ENCODE data around the gene KLF12.

Gene KLF12

GRCh38 chr13:74135326-74136083, 1.3 kb upstream of the KLF12 start:
- DNase-seq (ENCODE audit: low spot score): peak; percentile 90

- no peak for DNase-seq (ENCODE audit: low spot score)
Measured at GRCh38 chr13:74134777-74135325, 647 bp upstream of the KLF12 start.

- DNase-seq (ENCODE audit: low spot score): peak; percentile 98
Measured at GRCh38 chr13:74133657-74134201, 475 bp downstream of the KLF12 start.

- peak; percentile 71 for DNase-seq (ENCODE audit: low spot score)
Measured at GRCh38 chr13:74132776-74133656, 1.2 kb downstream of the KLF12 start.

GRCh38 chr13:74132152-74132775, 1.9 kb downstream of the KLF12 start:
- DNase-seq (ENCODE audit: low spot score): no peak

GRCh38 chr13:74131227-74131626, 3.0 kb downstream of the KLF12 start:
- no peak for DNase-seq (ENCODE audit: low spot score)

- DNase-seq (ENCODE audit: low spot score): no peak
Measured at GRCh38 chr13:74129500-74130191, 4.6 kb downstream of the KLF12 start.

GRCh38 chr13:74128156-74128767, 5.9 kb downstream of the KLF12 start:
- DNase-seq (ENCODE audit: low spot score): no peak

- no peak for DNase-seq (ENCODE audit: low spot score)
Measured at GRCh38 chr13:74118328-74118727, 15.9 kb downstream of the KLF12 start.

GRCh38 chr13:74117207-74117705, 16.9 kb downstream of the KLF12 start:
- no peak for DNase-seq (ENCODE audit: low spot score)

- DNase-seq (ENCODE audit: low spot score): no peak
Measured at GRCh38 chr13:74115133-74115532, 19.1 kb downstream of the KLF12 start.

GRCh38 chr13:74114641-74115040, 19.6 kb downstream of the KLF12 start:
- no peak for DNase-seq (ENCODE audit: low spot score)

- no peak for DNase-seq (ENCODE audit: low spot score)
Measured at GRCh38 chr13:74114202-74114601, 20.0 kb downstream of the KLF12 start.

- DNase-seq (ENCODE audit: low spot score): no peak
Measured at GRCh38 chr13:74111901-74112824, 22.0 kb downstream of the KLF12 start.

- no peak for DNase-seq (ENCODE audit: low spot score)
Measured at GRCh38 chr13:74111399-74111798, 22.8 kb downstream of the KLF12 start.

- DNase-seq (ENCODE audit: low spot score): no peak
Measured at GRCh38 chr13:74110053-74110452, 24.2 kb downstream of the KLF12 start.

- no peak for DNase-seq (ENCODE audit: low spot score)
Measured at GRCh38 chr13:74107598-74107997, 26.6 kb downstream of the KLF12 start.

GRCh38 chr13:74105871-74106270, 28.3 kb downstream of the KLF12 start:
- DNase-seq (ENCODE audit: low spot score): no peak

- no peak for DNase-seq (ENCODE audit: low spot score)
Measured at GRCh38 chr13:74104661-74105275, 29.4 kb downstream of the KLF12 start.
